Panc1 (cell line): ENCODE measurements around the gene ADAMTSL3.

Source experiments
- POLR2AphosphoS5 ChIP-seq: IDR thresholded peaks from 2 replicates; pipeline ENCODE4 v1.6.1; 2012; ENCODE audit warnings: mild to moderate bottlenecking, low read depth, low read length, moderate library complexity
- SIN3A ChIP-seq: IDR thresholded peaks from 2 replicates; pipeline ENCODE4 v1.6.1; 2012; ENCODE audit warnings: low read depth, mild to moderate bottlenecking, low read length, moderate library complexity, borderline replicate concordance; ENCODE audit not compliant: insufficient read depth
- TCF7L2 ChIP-seq: IDR thresholded peaks from 2 replicates; pipeline ENCODE4 v1.6.1; 2011; ENCODE audit warnings: mild to moderate bottlenecking, low read depth, low read length, inconsistent platforms
- TF ChIP-seq, protein P1 (sequence below): fragments of 450-650 bp; IDR thresholded peaks from 2 replicates; pipeline ENCODE4 v1.5.1; 2017; ENCODE audit warnings: mild to moderate bottlenecking
- TF ChIP-seq, protein P2 (sequence below), 2 experiments: IDR thresholded peaks; 2 replicates each; pipeline ENCODE4 v1.6.1; 2011 to 2012; ENCODE audit warnings: low read depth in 2 of 2, control low read depth in 1 of 2, low read length in 1 of 2, mild to moderate bottlenecking in 1 of 2, moderate library complexity in 1 of 2; ENCODE audit not compliant: insufficient read depth in 1 of 2

DNA sequence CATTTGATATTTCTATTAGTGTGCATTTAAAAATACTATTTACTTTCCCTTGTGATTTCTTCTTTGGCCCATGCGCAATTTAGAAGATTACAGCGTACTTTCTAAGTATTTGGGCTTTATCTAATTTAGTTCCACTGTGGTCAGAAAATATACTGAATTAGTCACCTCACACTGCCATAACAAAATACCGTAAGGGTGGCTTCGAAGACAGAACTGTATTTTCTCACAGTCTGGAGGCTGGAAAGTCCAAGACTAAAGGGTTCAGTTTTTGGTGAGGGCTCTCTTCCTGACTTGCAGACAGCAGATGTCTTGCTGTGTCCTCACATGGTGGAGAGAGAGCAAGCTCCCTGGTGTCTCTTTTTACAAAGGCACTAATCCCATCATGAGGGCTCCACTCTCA lies 286.2 kb downstream of the ADAMTSL3 start:
- TF ChIP-seq, protein P1, sequence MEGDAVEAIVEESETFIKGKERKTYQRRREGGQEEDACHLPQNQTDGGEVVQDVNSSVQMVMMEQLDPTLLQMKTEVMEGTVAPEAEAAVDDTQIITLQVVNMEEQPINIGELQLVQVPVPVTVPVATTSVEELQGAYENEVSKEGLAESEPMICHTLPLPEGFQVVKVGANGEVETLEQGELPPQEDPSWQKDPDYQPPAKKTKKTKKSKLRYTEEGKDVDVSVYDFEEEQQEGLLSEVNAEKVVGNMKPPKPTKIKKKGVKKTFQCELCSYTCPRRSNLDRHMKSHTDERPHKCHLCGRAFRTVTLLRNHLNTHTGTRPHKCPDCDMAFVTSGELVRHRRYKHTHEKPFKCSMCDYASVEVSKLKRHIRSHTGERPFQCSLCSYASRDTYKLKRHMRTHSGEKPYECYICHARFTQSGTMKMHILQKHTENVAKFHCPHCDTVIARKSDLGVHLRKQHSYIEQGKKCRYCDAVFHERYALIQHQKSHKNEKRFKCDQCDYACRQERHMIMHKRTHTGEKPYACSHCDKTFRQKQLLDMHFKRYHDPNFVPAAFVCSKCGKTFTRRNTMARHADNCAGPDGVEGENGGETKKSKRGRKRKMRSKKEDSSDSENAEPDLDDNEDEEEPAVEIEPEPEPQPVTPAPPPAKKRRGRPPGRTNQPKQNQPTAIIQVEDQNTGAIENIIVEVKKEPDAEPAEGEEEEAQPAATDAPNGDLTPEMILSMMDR = no peak
- no peak for TF ChIP-seq POLR2AphosphoS5
- TF ChIP-seq, protein P2, sequence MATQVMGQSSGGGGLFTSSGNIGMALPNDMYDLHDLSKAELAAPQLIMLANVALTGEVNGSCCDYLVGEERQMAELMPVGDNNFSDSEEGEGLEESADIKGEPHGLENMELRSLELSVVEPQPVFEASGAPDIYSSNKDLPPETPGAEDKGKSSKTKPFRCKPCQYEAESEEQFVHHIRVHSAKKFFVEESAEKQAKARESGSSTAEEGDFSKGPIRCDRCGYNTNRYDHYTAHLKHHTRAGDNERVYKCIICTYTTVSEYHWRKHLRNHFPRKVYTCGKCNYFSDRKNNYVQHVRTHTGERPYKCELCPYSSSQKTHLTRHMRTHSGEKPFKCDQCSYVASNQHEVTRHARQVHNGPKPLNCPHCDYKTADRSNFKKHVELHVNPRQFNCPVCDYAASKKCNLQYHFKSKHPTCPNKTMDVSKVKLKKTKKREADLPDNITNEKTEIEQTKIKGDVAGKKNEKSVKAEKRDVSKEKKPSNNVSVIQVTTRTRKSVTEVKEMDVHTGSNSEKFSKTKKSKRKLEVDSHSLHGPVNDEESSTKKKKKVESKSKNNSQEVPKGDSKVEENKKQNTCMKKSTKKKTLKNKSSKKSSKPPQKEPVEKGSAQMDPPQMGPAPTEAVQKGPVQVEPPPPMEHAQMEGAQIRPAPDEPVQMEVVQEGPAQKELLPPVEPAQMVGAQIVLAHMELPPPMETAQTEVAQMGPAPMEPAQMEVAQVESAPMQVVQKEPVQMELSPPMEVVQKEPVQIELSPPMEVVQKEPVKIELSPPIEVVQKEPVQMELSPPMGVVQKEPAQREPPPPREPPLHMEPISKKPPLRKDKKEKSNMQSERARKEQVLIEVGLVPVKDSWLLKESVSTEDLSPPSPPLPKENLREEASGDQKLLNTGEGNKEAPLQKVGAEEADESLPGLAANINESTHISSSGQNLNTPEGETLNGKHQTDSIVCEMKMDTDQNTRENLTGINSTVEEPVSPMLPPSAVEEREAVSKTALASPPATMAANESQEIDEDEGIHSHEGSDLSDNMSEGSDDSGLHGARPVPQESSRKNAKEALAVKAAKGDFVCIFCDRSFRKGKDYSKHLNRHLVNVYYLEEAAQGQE (IDR thresholded peaks at IDR 0.05; ENCODE audit: insufficient read depth in 1 of 2, low read depth in 2 of 2, low read length in 1 of 2) = no peak
- no peak for TF ChIP-seq TCF7L2
- TF ChIP-seq SIN3A = no peak
